SK-N-SH (cell line): Measurements from ENCODE around the gene USP31.

Source experiments
- CTCF ChIP-seq: fragments of 200-600 bp; sonication (generic); IDR thresholded peaks from 2 replicates; pipeline ENCODE4 v1.6.1; 2017; ENCODE audit warnings: antibody characterized with exemption, mild to moderate bottlenecking, moderate library complexity
- EP300 ChIP-seq, 2 experiments: IDR thresholded peaks; 2 replicates each; pipeline versions ENCODE4 v1.4.0 to v1.6.1; 2012; ENCODE audit warnings: borderline replicate concordance in 1 of 2, low read depth in 1 of 2, low read length in 1 of 2
- FOXJ3 ChIP-seq: sonication (generic); formaldehyde crosslinking; IDR thresholded peaks from 2 replicates; pipeline ENCODE4 v1.5.1; 2020; ENCODE audit warnings: mild to moderate bottlenecking, missing genetic modification reagents
- POLR2AphosphoS5 ChIP-seq: IDR thresholded peaks from 2 replicates; pipeline ENCODE4 v1.6.1; 2012; ENCODE audit warnings: low read depth, low read length
- RCOR1 ChIP-seq: fragments of 150-350 bp; IDR thresholded peaks from 2 replicates; pipeline ENCODE4 v1.6.1; 2017; ENCODE audit warnings: antibody characterized with exemption, low read length
- REST ChIP-seq: IDR thresholded peaks from 2 replicates; pipeline ENCODE4 v1.6.1; 2012; ENCODE audit warnings: mild to moderate bottlenecking, low read depth, low read length, moderate library complexity
- TAF1 ChIP-seq: IDR thresholded peaks from 2 replicates; pipeline ENCODE4 v1.6.1; 2012; ENCODE audit warnings: low read depth, mild to moderate bottlenecking, low read length, moderate library complexity, borderline replicate concordance
- TCF12 ChIP-seq: IDR thresholded peaks from 2 replicates; pipeline ENCODE4 v1.4.0; 2012
- TF ChIP-seq, protein P1 (sequence below): IDR thresholded peaks from 2 replicates; pipeline ENCODE4 v1.4.0; 2012; ENCODE audit warnings: low read depth

DNA sequence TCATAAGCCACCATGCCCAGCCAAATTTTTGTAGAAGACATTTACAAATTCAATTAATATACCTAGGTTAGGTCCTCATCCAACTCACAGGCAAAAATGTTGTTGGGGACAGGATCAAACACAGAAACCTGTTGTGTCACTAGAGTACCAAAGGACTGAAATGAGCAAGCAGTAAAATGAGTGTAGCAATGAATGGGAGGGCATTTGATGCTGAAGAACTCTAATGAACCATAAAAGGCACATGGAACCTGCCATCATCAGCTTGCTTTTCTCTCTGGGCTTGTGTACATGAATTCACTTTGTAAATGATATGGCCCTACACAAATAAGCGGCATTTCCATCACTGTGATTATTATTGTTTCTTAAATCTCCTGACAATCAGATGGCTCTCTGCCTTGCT is 17.8 kb downstream of the USP31 start:
- TF ChIP-seq CTCF (no peak), POLR2AphosphoS5 (no peak), EP300 (IDR thresholded peaks at IDR 0.05; ENCODE audit: borderline replicate concordance in 1 of 2, low read depth in 1 of 2, low read length in 1 of 2) (no peak), FOXJ3 (CRISPR knock-in tag) (no peak), TCF12 (no peak), TAF1 (no peak), REST (no peak), RCOR1 (no peak)
- TF ChIP-seq, protein P1, sequence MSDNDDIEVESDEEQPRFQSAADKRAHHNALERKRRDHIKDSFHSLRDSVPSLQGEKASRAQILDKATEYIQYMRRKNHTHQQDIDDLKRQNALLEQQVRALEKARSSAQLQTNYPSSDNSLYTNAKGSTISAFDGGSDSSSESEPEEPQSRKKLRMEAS = no peak
